SK-N-SH treated with all-trans-retinoic acid at 6 μM for 48 hours (cell line): Measurements from ENCODE around the gene PHRF1.

Experiments used
- ATAC-seq: fragments of 200-7000 bp; cut with Tn5 transposase; 3 replicates; pipeline ENCODE4 v1.9.1; 2020; ENCODE audit warnings: mild to moderate bottlenecking, moderate library complexity
- ARNTL ChIP-seq: fragments of 450-650 bp; formaldehyde crosslinking; IDR thresholded peaks from 2 replicates; pipeline ENCODE4 v1.5.0; 2020; ENCODE audit warnings: low read depth, mild to moderate bottlenecking, moderate library complexity, borderline replicate concordance
- BACH2 ChIP-seq: fragments of 250-450 bp; sonication (Bioruptor Pico); IDR thresholded peaks from 2 replicates; pipeline ENCODE4 v1.9.0; 2021; ENCODE audit warnings: mild to moderate bottlenecking, borderline replicate concordance
- CSDC2 ChIP-seq: fragments of 250-450 bp; sonication (Bioruptor Pico); IDR thresholded peaks from 2 replicates; pipeline ENCODE4 v1.5.0; 2020; ENCODE audit warnings: mild to moderate bottlenecking, moderate library complexity
- GLIS3 ChIP-seq: fragments of 250-450 bp; sonication (Bioruptor Pico); IDR thresholded peaks from 2 replicates; pipeline ENCODE4 v1.5.0; 2020; ENCODE audit warnings: mild to moderate bottlenecking, moderate library complexity
- ISL1 ChIP-seq: fragments of 250-450 bp; sonication (Bioruptor Pico); IDR thresholded peaks from 2 replicates; pipeline ENCODE4 v2.1.2; 2022; ENCODE audit warnings: mild to moderate bottlenecking, moderate library complexity
- OSR1 ChIP-seq: fragments of 250-450 bp; sonication (Bioruptor Pico); IDR thresholded peaks from 2 replicates; pipeline ENCODE4 v1.8.0; 2022; ENCODE audit warnings: moderate library complexity, mild to moderate bottlenecking, inconsistent platforms
- POU6F1 ChIP-seq: fragments of 250-450 bp; sonication (Bioruptor Pico); IDR thresholded peaks from 2 replicates; pipeline ENCODE4 v1.8.0; 2021; ENCODE audit warnings: low read depth, mild to moderate bottlenecking, moderate library complexity, borderline replicate concordance
- PPARA ChIP-seq: fragments of 250-450 bp; sonication (Bioruptor Pico); IDR thresholded peaks from 2 replicates; pipeline ENCODE4 v1.5.0; 2020; ENCODE audit warnings: mild to moderate bottlenecking, borderline replicate concordance
- SNAI2 ChIP-seq: fragments of 250-450 bp; sonication (Bioruptor Pico); IDR thresholded peaks from 2 replicates; pipeline ENCODE4 v1.5.0; 2020; ENCODE audit warnings: mild to moderate bottlenecking, moderate library complexity
- TCF4 ChIP-seq: fragments of 250-450 bp; sonication (Bioruptor Pico); IDR thresholded peaks from 2 replicates; pipeline ENCODE4 v1.8.0; 2021; ENCODE audit warnings: mild to moderate bottlenecking, moderate library complexity, borderline replicate concordance
- ZC3H10 ChIP-seq: fragments of 250-450 bp; sonication (Bioruptor Pico); IDR thresholded peaks from 2 replicates; pipeline ENCODE4 v1.5.1; 2021; ENCODE audit warnings: mild to moderate bottlenecking, moderate library complexity
- ZFP3 ChIP-seq: fragments of 250-450 bp; sonication (Bioruptor Pico); IDR thresholded peaks from 2 replicates; pipeline ENCODE4 v1.5.0; 2020; ENCODE audit warnings: mild to moderate bottlenecking, moderate library complexity
- ZFP30 ChIP-seq: fragments of 450-650 bp; formaldehyde crosslinking; IDR thresholded peaks from 2 replicates; pipeline ENCODE4 v1.5.0; 2022; ENCODE audit warnings: mild to moderate bottlenecking, moderate library complexity
- ZNF565 ChIP-seq: fragments of 450-650 bp; formaldehyde crosslinking; conservative IDR thresholded peaks from 2 replicates; pipeline ENCODE4 v1.5.0; 2020; ENCODE audit warnings: low read depth, mild to moderate bottlenecking, moderate library complexity
- ZNF70 ChIP-seq: fragments of 450-650 bp; formaldehyde crosslinking; IDR thresholded peaks from 2 replicates; pipeline ENCODE4 v1.5.0; 2020; ENCODE audit warnings: mild to moderate bottlenecking, moderate library complexity
- ZNF8 ChIP-seq: fragments of 450-650 bp; formaldehyde crosslinking; IDR thresholded peaks from 2 replicates; pipeline ENCODE4 v1.5.0; 2020; ENCODE audit warnings: mild to moderate bottlenecking, moderate library complexity
- TF ChIP-seq, protein P1 (sequence below): fragments of 250-450 bp; sonication (Bioruptor Pico); IDR thresholded peaks from 2 replicates; pipeline ENCODE4 v1.5.1; 2020; ENCODE audit warnings: low read depth, mild to moderate bottlenecking, moderate library complexity
- TF ChIP-seq, protein P2 (sequence below): fragments of 250-450 bp; sonication (Bioruptor Pico); IDR thresholded peaks from 2 replicates; pipeline ENCODE4 v1.5.1; 2021; ENCODE audit warnings: mild to moderate bottlenecking, moderate library complexity
- TF ChIP-seq, protein P3 (sequence below): fragments of 250-450 bp; sonication (Bioruptor Pico); IDR thresholded peaks from 2 replicates; pipeline ENCODE4 v1.8.0; 2020; ENCODE audit warnings: mild to moderate bottlenecking, moderate library complexity, borderline replicate concordance
- TF ChIP-seq, protein P4 (sequence below): fragments of 250-450 bp; sonication (Bioruptor Pico); IDR thresholded peaks from 2 replicates; pipeline ENCODE4 v1.5.0; 2020; ENCODE audit warnings: mild to moderate bottlenecking, moderate library complexity

Gene PHRF1

DNA sequence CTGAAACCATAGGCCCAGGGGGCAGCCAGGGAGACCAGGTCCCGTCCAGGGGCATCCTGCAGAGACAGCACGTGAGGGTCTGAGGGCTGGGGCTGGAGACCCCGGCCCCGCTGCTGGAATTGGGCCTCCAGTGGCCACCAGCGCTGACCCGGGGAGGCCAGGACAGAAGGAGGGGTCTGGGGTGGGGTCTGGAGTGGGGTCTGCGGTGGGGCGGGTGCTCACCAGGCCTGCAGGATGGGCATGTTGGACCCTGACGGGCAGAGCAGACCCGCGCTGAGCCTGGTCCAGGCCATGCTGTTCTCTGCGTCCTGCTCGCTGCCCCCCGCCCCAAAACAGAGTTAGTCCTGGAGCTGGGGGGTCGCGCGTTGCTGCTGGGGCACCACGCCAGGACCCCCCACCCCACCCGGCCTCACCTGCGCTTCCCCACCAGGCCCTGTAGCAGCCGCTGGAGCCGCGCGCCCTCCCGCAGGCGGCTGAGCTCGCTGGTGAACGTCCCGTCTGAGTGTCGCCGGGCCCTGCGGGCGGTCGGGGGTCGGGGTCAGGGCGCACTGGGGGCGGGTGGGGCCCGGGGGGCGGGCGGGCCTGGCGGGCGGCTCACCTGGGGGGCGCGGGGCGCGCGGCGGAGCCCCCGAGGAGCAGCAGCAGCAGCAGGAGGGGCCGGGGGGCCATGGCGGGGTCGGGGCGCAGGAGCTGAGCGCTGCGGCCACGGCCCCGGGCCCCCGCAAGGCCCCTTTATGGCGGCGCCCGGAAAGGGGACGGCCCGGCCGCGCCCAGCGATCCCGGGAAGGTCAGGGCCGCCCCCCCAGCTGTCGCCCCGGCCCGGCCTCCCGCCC, 50.4 kb downstream of the PHRF1 start, which contains the start of gene SCT:
TSS of gene SCT (minus strand) at position 707 of the 833 bp plus-strand sequence. CDS start at position 669, 38 bp downstream.
- TF ChIP-seq, protein P1, sequence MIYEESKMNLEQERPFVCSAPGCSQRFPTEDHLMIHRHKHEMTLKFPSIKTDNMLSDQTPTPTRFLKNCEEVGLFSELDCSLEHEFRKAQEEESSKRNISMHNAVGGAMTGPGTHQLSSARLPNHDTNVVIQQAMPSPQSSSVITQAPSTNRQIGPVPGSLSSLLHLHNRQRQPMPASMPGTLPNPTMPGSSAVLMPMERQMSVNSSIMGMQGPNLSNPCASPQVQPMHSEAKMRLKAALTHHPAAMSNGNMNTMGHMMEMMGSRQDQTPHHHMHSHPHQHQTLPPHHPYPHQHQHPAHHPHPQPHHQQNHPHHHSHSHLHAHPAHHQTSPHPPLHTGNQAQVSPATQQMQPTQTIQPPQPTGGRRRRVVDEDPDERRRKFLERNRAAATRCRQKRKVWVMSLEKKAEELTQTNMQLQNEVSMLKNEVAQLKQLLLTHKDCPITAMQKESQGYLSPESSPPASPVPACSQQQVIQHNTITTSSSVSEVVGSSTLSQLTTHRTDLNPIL, result no peak
- TF ChIP-seq, protein P2, sequence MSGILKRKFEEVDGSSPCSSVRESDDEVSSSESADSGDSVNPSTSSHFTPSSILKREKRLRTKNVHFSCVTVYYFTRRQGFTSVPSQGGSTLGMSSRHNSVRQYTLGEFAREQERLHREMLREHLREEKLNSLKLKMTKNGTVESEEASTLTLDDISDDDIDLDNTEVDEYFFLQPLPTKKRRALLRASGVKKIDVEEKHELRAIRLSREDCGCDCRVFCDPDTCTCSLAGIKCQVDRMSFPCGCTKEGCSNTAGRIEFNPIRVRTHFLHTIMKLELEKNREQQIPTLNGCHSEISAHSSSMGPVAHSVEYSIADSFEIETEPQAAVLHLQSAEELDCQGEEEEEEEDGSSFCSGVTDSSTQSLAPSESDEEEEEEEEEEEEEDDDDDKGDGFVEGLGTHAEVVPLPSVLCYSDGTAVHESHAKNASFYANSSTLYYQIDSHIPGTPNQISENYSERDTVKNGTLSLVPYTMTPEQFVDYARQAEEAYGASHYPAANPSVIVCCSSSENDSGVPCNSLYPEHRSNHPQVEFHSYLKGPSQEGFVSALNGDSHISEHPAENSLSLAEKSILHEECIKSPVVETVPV (CRISPR knock-in tag), result no peak
- TF ChIP-seq OSR1, result no peak
- no peak for TF ChIP-seq SNAI2
- TF ChIP-seq, protein P3, sequence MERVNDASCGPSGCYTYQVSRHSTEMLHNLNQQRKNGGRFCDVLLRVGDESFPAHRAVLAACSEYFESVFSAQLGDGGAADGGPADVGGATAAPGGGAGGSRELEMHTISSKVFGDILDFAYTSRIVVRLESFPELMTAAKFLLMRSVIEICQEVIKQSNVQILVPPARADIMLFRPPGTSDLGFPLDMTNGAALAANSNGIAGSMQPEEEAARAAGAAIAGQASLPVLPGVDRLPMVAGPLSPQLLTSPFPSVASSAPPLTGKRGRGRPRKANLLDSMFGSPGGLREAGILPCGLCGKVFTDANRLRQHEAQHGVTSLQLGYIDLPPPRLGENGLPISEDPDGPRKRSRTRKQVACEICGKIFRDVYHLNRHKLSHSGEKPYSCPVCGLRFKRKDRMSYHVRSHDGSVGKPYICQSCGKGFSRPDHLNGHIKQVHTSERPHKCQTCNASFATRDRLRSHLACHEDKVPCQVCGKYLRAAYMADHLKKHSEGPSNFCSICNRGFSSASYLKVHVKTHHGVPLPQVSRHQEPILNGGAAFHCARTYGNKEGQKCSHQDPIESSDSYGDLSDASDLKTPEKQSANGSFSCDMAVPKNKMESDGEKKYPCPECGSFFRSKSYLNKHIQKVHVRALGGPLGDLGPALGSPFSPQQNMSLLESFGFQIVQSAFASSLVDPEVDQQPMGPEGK (CRISPR knock-in tag), result no peak
- no peak for TF ChIP-seq GLIS3 (CRISPR knock-in tag)
- no peak for TF ChIP-seq ZFP30 (CRISPR knock-in tag)
- TF ChIP-seq ARNTL (CRISPR knock-in tag), result no peak
- no peak for TF ChIP-seq ZFP3 (CRISPR knock-in tag)
- TF ChIP-seq BACH2, result no peak
- TF ChIP-seq ZC3H10, result no peak
- TF ChIP-seq CSDC2, result no peak
- ATAC-seq, result no peak

GRCh38 chr11:627308-627576, 51.0 kb downstream of the PHRF1 start:
- ATAC-seq, result no peak
- no peak for TF ChIP-seq ZFP30 (CRISPR knock-in tag)
- TF ChIP-seq ZNF8 (CRISPR knock-in tag), result no peak
- TF ChIP-seq PPARA, result no peak
- no peak for TF ChIP-seq ZFP3 (CRISPR knock-in tag)
- TF ChIP-seq, all 23 proteins: peak for 0

GRCh38 chr11:628056-628455, 51.8 kb downstream of the PHRF1 start:
- no peak; the same call in 2 of the 3 replicates for ATAC-seq
- TF ChIP-seq ZNF70, result no peak

DNA sequence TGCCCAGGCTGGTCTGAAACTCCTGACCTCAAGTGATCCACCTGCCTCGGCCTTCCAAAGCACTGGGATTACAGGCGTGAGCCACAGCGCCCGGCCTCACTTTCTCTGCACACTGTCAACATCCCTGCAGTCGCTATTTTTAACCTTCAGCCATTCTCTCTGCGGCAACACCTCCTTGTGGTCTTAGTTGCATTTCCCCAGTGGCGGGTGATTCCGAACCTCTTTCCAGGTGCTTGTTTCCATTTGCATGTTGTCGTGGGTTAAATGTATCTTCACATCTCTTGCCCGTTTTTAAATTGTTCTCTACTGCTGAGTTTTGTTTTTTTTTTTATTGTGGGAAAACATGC, 52.9 kb downstream of the PHRF1 start:
- ATAC-seq, result no peak
- TF ChIP-seq CSDC2 (no peak), GLIS3 (CRISPR knock-in tag) (no peak), OSR1 (no peak), ZC3H10 (no peak), TCF4 (CRISPR knock-in tag) (no peak), BACH2 (no peak), ZNF8 (CRISPR knock-in tag) (no peak), SNAI2 (no peak), PPARA (no peak), ISL1 (CRISPR knock-in tag) (no peak), ZNF565 (no peak), POU6F1 (no peak)
- TF ChIP-seq, protein P1, result no peak
- TF ChIP-seq, protein P2 (CRISPR knock-in tag), result no peak
- TF ChIP-seq, protein P4, sequence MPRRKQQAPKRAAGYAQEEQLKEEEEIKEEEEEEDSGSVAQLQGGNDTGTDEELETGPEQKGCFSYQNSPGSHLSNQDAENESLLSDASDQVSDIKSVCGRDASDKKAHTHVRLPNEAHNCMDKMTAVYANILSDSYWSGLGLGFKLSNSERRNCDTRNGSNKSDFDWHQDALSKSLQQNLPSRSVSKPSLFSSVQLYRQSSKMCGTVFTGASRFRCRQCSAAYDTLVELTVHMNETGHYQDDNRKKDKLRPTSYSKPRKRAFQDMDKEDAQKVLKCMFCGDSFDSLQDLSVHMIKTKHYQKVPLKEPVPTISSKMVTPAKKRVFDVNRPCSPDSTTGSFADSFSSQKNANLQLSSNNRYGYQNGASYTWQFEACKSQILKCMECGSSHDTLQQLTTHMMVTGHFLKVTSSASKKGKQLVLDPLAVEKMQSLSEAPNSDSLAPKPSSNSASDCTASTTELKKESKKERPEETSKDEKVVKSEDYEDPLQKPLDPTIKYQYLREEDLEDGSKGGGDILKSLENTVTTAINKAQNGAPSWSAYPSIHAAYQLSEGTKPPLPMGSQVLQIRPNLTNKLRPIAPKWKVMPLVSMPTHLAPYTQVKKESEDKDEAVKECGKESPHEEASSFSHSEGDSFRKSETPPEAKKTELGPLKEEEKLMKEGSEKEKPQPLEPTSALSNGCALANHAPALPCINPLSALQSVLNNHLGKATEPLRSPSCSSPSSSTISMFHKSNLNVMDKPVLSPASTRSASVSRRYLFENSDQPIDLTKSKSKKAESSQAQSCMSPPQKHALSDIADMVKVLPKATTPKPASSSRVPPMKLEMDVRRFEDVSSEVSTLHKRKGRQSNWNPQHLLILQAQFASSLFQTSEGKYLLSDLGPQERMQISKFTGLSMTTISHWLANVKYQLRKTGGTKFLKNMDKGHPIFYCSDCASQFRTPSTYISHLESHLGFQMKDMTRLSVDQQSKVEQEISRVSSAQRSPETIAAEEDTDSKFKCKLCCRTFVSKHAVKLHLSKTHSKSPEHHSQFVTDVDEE (CRISPR knock-in tag), result no peak
- TF ChIP-seq, protein P3 (CRISPR knock-in tag), result no peak
- TF ChIP-seq, all 23 proteins: peak for 0
